GM19438 (cell line): ENCODE data around the gene TMCO2.

Experiments used
- ATAC-seq: cut with Tn5 transposase; IDR thresholded peaks from one replicate; pipeline ENCODE4 v1.9.1; 2021; ENCODE audit warnings: low read depth; ENCODE audit not compliant: unreplicated experiment

The TMCO2 gene

GRCh38 chr1:40257313-40257687 lies 9.6 kb downstream of the TMCO2 start:
- ATAC-seq, result peak; percentile 17

- peak; percentile 89 for ATAC-seq
Measured at GRCh38 chr1:40257688-40258444, 10.1 kb downstream of the TMCO2 start, which contains the start of gene ZMPSTE24. Gene ZMPSTE24 (plus strand): TSS chr1:40258236. CDS start chr1:40258272, 36 bp downstream.

- no peak for ATAC-seq
Measured at GRCh38 chr1:40258445-40258769, 10.7 kb downstream of the TMCO2 start.

- no peak for ATAC-seq
Measured at GRCh38 chr1:40264354-40264781, 16.6 kb downstream of the TMCO2 start.

GRCh38 chr1:40265298-40265697 lies 17.6 kb downstream of the TMCO2 start:
- ATAC-seq, result no peak

- ATAC-seq, result no peak
Measured at GRCh38 chr1:40265919-40266318, 18.2 kb downstream of the TMCO2 start.

- no peak for ATAC-seq
Measured at GRCh38 chr1:40266786-40267535, 19.2 kb downstream of the TMCO2 start.

GRCh38 chr1:40267767-40268187 lies 20.0 kb downstream of the TMCO2 start:
- ATAC-seq, result no peak

- ATAC-seq, result no peak
Measured at GRCh38 chr1:40268211-40268610, 20.5 kb downstream of the TMCO2 start.

GRCh38 chr1:40270152-40270834 lies 22.6 kb downstream of the TMCO2 start:
- no peak for ATAC-seq

- ATAC-seq, result no peak
Measured at GRCh38 chr1:40272653-40273213, 25.0 kb downstream of the TMCO2 start.

- no peak for ATAC-seq
Measured at GRCh38 chr1:40273547-40274166, 25.9 kb downstream of the TMCO2 start.

- no peak for ATAC-seq
Measured at GRCh38 chr1:40274331-40274730, 26.6 kb downstream of the TMCO2 start.

GRCh38 chr1:40276122-40276521 lies 28.4 kb downstream of the TMCO2 start:
- no peak for ATAC-seq

GRCh38 chr1:40281853-40282252 lies 34.1 kb downstream of the TMCO2 start:
- ATAC-seq, result no peak

- ATAC-seq, result no peak
Measured at GRCh38 chr1:40291293-40291692, 43.6 kb downstream of the TMCO2 start.

GRCh38 chr1:40299366-40300248 lies 51.9 kb downstream of the TMCO2 start:
- no peak for ATAC-seq

- no peak for ATAC-seq
Measured at GRCh38 chr1:40300249-40300567, 52.5 kb downstream of the TMCO2 start.

- ATAC-seq, result no peak
Measured at GRCh38 chr1:40300651-40301050, 52.9 kb downstream of the TMCO2 start.

- no peak for ATAC-seq
Measured at GRCh38 chr1:40301066-40301465, 53.3 kb downstream of the TMCO2 start.
